ENCODE results near the gene CPHXL. TPM values are rescaled to one million over a fixed set of nuclear protein-coding genes. Genes with fewer than 3 reads are reported as not detected.
A peak's percentile ranks its signal among the peaks of the same experiment; 100 is the strongest.

CPHXL gene
- total and polyA plus RNA-seq, 3 experiments from 2014 or later = not detected

DNA sequence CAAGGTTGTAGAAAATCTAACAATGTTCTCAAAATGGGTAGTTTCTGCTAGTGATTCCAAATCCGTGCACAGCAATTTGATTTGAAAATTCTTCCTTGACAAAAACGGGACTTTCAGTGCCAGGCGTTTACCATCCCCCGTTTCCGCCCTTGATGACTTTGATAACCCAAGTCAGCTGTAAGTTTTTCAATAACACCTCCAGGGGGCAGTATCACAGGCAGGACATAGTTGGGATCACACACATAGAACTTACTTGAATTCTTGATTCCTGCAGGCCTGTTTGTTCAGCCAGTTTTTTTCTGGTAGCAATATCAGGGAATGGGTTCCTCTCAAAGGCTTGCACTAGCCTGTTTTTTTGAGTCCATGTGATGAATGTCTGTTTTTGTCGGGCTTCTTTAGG lies 30.6 kb downstream of the CPHXL start:
- no peaks in the 10 kb centered on the region for H3K4me1 Mint-ChIP-seq
- Histone ChIP-seq H3K4me3 (ENCODE audit: low read length) (no peak overlapping the region), H3K9me3 (ENCODE audit: low read length) (no peaks in the 10 kb centered on the region), H3K27ac (ENCODE audit: low read depth, low read length) (no peak overlapping the region), H3K36me3 (ENCODE audit: insufficient read depth, low read length) (no peaks in the 10 kb centered on the region), H3K27me3 (ENCODE audit: insufficient read depth, low read length, poor library complexity, severe bottlenecking) (no peaks in the 10 kb centered on the region), H3K4me1 (ENCODE audit: insufficient read depth, low read length) (no peaks in the 10 kb centered on the region)
- no peak overlapping the region for H3K27ac Mint-ChIP-seq
- ChIA-PET CTCF (no interaction called here), POLR2A (no interaction called here)
- DNase-seq = no peak
- peaks cover 0 to 4% (median under 1%) of the 10 kb centered on the region in 3 donors for H3K36me3 Mint-ChIP-seq
- no peak overlapping the region for H3K4me3 Mint-ChIP-seq
- no peaks in the 10 kb centered on the region for H3K27me3 Mint-ChIP-seq
- H3K9me3 Mint-ChIP-seq = no peaks in the 10 kb centered on the region

GRCh38 chr16:75687361-75687760 lies 38.9 kb downstream of the CPHXL start:
- peak overlapping the region in 1 of 8 donors; percentile 22 for H3K27ac Mint-ChIP-seq
- H3K4me3 Mint-ChIP-seq = no peak overlapping the region
- no peak for DNase-seq
- Histone ChIP-seq H3K4me1 (ENCODE audit: insufficient read depth, low read length) (no peaks in the 10 kb centered on the region), H3K27ac (ENCODE audit: low read depth, low read length) (no peak overlapping the region), H3K9me3 (ENCODE audit: low read length) (no peaks in the 10 kb centered on the region), H3K4me3 (ENCODE audit: low read length) (no peak overlapping the region), H3K36me3 (ENCODE audit: insufficient read depth, low read length) (no peaks in the 10 kb centered on the region), H3K27me3 (ENCODE audit: insufficient read depth, low read length, poor library complexity, severe bottlenecking) (no peaks in the 10 kb centered on the region)
- H3K27me3 Mint-ChIP-seq = no peaks in the 10 kb centered on the region
- peaks cover 0 to 3% (median 1%) of the 10 kb centered on the region in 3 donors for H3K36me3 Mint-ChIP-seq
- peaks cover 0 to 2% (median 0%) of the 10 kb centered on the region in 5 donors for H3K9me3 Mint-ChIP-seq
- CTCF ChIA-PET = no interaction called here
- peaks cover 0 to 10% (median 5%) of the 10 kb centered on the region in 3 donors for H3K4me1 Mint-ChIP-seq
- POLR2A ChIA-PET = no interaction called here

DNA sequence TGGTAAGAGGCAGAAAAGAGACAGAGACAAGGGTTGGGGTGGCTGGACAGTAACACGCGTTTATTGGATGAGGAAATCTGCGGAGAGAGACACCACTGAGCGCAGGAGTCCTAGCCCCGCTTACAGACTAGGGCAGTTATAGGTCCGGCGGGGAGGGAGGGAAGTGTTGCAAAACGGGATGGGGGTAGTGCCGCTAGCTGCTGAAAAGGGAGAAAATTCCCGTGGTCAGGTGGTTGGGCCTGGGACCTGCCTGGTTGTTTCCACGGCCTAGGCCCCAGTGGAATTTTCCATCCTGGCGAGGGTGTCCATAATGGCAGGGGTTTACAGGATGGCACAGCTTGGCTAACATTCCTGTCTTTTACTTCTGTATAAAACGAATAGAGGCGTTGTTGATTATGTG lies 44.0 kb downstream of the CPHXL start:
- CTCF ChIA-PET = no interaction called here
- Mint-ChIP-seq H3K4me3 (no peak overlapping the region), H3K4me1 (peaks cover 0 to 5% (median 0%) of the 10 kb centered on the region in 3 donors), H3K9me3 (no peaks in the 10 kb centered on the region), H3K27me3 (no peaks in the 10 kb centered on the region), H3K27ac (peak overlapping the region in 1 of 8 donors; percentile 52), H3K36me3 (peaks cover 0 to 6% (median 0%) of the 10 kb centered on the region in 3 donors)
- Histone ChIP-seq H3K4me3 (ENCODE audit: low read length) (no peak overlapping the region), H3K27ac (ENCODE audit: low read depth, low read length) (no peak overlapping the region), H3K36me3 (ENCODE audit: insufficient read depth, low read length) (no peaks in the 10 kb centered on the region), H3K9me3 (ENCODE audit: low read length) (no peaks in the 10 kb centered on the region), H3K27me3 (ENCODE audit: insufficient read depth, low read length, poor library complexity, severe bottlenecking) (no peaks in the 10 kb centered on the region), H3K4me1 (ENCODE audit: insufficient read depth, low read length) (no peaks in the 10 kb centered on the region)
- POLR2A ChIA-PET = no interaction called here
- DNase-seq = no peak

- Histone ChIP-seq H3K27ac (ENCODE audit: low read depth, low read length) (no peak overlapping the region), H3K27me3 (ENCODE audit: insufficient read depth, low read length, poor library complexity, severe bottlenecking) (no peaks in the 10 kb centered on the region), H3K36me3 (ENCODE audit: insufficient read depth, low read length) (no peaks in the 10 kb centered on the region), H3K9me3 (ENCODE audit: low read length) (no peaks in the 10 kb centered on the region), H3K4me3 (ENCODE audit: low read length) (no peak overlapping the region), H3K4me1 (ENCODE audit: insufficient read depth, low read length) (no peaks in the 10 kb centered on the region)
- no peak overlapping the region for H3K4me3 Mint-ChIP-seq
- no peak overlapping the region for H3K27ac Mint-ChIP-seq
- H3K27me3 Mint-ChIP-seq = no peaks in the 10 kb centered on the region
- no peaks in the 10 kb centered on the region for H3K4me1 Mint-ChIP-seq
- no peak for DNase-seq
- no peaks in the 10 kb centered on the region for H3K9me3 Mint-ChIP-seq
- ChIA-PET POLR2A (no interaction called here), CTCF (no interaction called here)
- peaks cover 0 to 6% (median 0%) of the 10 kb centered on the region in 3 donors for H3K36me3 Mint-ChIP-seq
Observed at GRCh38 chr16:75679366-75679765, 46.9 kb downstream of the CPHXL start.

- no peak for DNase-seq
- Histone ChIP-seq H3K36me3 (ENCODE audit: insufficient read depth, low read length) (no peaks in the 10 kb centered on the region), H3K4me1 (ENCODE audit: insufficient read depth, low read length) (no peaks in the 10 kb centered on the region), H3K9me3 (ENCODE audit: low read length) (no peaks in the 10 kb centered on the region), H3K27ac (ENCODE audit: low read depth, low read length) (no peak within 1 kb of the TSS), H3K4me3 (ENCODE audit: low read length) (no peak within 1 kb of the TSS), H3K27me3 (ENCODE audit: insufficient read depth, low read length, poor library complexity, severe bottlenecking) (no peaks in the 10 kb centered on the region)
- CTCF ChIA-PET = interaction anchor here (1.2 to 1.5 kb wide), 2 partner anchors 17 to 21 kb away, joined by 3 to 4 read pairs; no protein-coding TSS in a partner anchor
- Mint-ChIP-seq H3K4me1 (no peaks in the 10 kb centered on the region), H3K27me3 (no peaks in the 10 kb centered on the region), H3K36me3 (peaks cover 0 to 3% (median 0%) of the 10 kb centered on the region in 3 donors), H3K9me3 (no peaks in the 10 kb centered on the region), H3K4me3 (peak within 1 kb of the TSS in 1 of 7 donors; percentile 37), H3K27ac (no peak within 1 kb of the TSS)
- POLR2A ChIA-PET = no interaction called here
Observed at GRCh38 chr16:75676909-75677308, 49.4 kb downstream of the CPHXL start, which contains the start of gene CPHXL2. Gene CPHXL2 (minus strand): TSS chr16:75677009. CDS start chr16:75676999, 10 bp downstream.

DNA sequence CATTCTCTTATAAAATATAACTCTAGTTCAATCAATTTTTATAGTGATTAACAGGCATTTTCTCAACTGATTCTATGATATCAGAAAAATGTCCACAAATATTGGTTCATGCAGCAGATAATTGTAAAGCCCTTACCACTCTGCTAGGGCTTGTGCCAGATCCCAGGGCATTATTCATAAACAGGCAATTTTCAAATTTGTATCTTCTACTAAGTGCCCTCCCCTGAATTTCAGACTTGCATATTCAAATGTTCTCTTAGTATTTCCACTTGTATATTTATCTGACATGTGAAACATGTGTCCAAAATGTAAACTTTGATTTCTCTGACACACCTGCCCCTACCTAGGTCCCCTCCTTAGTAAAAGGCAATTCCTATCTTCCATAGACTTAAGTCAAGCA lies 58.8 kb downstream of the CPHXL start:
- no peaks in the 10 kb centered on the region for H3K4me1 ChIP-seq (ENCODE audit: insufficient read depth, low read length)
- H3K9me3 ChIP-seq (ENCODE audit: low read length) = no peaks in the 10 kb centered on the region
- ChIA-PET POLR2A (no interaction called here), CTCF (no interaction called here)
- no peak overlapping the region for H3K27ac Mint-ChIP-seq
- no peak overlapping the region for H3K4me3 Mint-ChIP-seq
- H3K27ac ChIP-seq (ENCODE audit: low read depth, low read length) = no peak overlapping the region
- peaks cover 0 to 3% (median under 1%) of the 10 kb centered on the region in 3 donors for H3K4me1 Mint-ChIP-seq
- no peaks in the 10 kb centered on the region for H3K27me3 ChIP-seq (ENCODE audit: insufficient read depth, low read length, poor library complexity, severe bottlenecking)
- no peaks in the 10 kb centered on the region for H3K9me3 Mint-ChIP-seq
- H3K36me3 ChIP-seq (ENCODE audit: insufficient read depth, low read length) = no peaks in the 10 kb centered on the region
- no peak for DNase-seq
- H3K4me3 ChIP-seq (ENCODE audit: low read length) = no peak overlapping the region
- H3K36me3 Mint-ChIP-seq = peaks cover 0 to 2% (median 0%) of the 10 kb centered on the region in 3 donors
- no peaks in the 10 kb centered on the region for H3K27me3 Mint-ChIP-seq

Other genes with a start within 250 kb of the CPHXL start
- under 1 TPM; 0.04 to 0.11 TPM for gene CHST6, start 231.0 kb downstream of the CPHXL start, total RNA-seq
- gene CHST6, start 231.0 kb downstream of the CPHXL start, polyA plus RNA-seq = not detected
- not detected for gene CHST5, start 190.4 kb downstream of the CPHXL start, total RNA-seq
- gene CHST5, start 190.4 kb downstream of the CPHXL start, polyA plus RNA-seq = not detected
- gene TMEM231, start 170.2 kb downstream of the CPHXL start, total RNA-seq = 1 to 10 TPM; 5.3 to 5.4 TPM
- 3.4 TPM for gene TMEM231, start 170.2 kb downstream of the CPHXL start, polyA plus RNA-seq
- gene GABARAPL2, start 160.1 kb downstream of the CPHXL start, total RNA-seq = 10 to 100 TPM; 61.7 to 66.2 TPM
- gene GABARAPL2, start 160.1 kb downstream of the CPHXL start, polyA plus RNA-seq = 331 TPM
- 10 to 100 TPM; 57.9 to 59.8 TPM for gene ADAT1, start 103.2 kb downstream of the CPHXL start, total RNA-seq
- gene ADAT1, start 103.2 kb downstream of the CPHXL start, polyA plus RNA-seq = 70.5 TPM
- gene KARS1, start 78.8 kb downstream of the CPHXL start, total RNA-seq = 100 to 1,000 TPM; 291 to 307 TPM
- 258 TPM for gene KARS1, start 78.8 kb downstream of the CPHXL start, polyA plus RNA-seq
- 10 to 100 TPM; 90.6 to 91.0 TPM for gene TERF2IP, start 78.7 kb downstream of the CPHXL start, total RNA-seq
- gene TERF2IP, start 78.7 kb downstream of the CPHXL start, polyA plus RNA-seq = 209 TPM
- gene CPHXL2, start 49.5 kb downstream of the CPHXL start, total RNA-seq = not detected
- gene CPHXL2, start 49.5 kb downstream of the CPHXL start, polyA plus RNA-seq = not detected
- gene DUXB, start 25.0 kb downstream of the CPHXL start, total RNA-seq = not detected
- not detected for gene DUXB, start 25.0 kb downstream of the CPHXL start, polyA plus RNA-seq

All from CD8-positive, alpha-beta memory T cell (primary cell).